ENCODE measurements around the gene COL4A6. TPM values are rescaled to one million over a fixed set of nuclear protein-coding genes. Genes with fewer than 3 reads are reported as not detected.

COL4A6 gene
- total and polyA plus RNA-seq, 8 donors: 1.2 to 17.5 (median 14.2) TPM

- intact Hi-C loops (cut with DNase I): no loop called here
- peak; percentile 65 for ATAC-seq
Observed at GRCh38 chrX:108235986-108236385, 202.2 kb downstream of the COL4A6 start.

GRCh38 chrX:108230574-108230973 lies 207.6 kb downstream of the COL4A6 start:
- no peaks in the 10 kb centered on the region for H3K27me3 ChIP-seq
- H3K4me1 ChIP-seq: no peaks in the 10 kb centered on the region
- intact Hi-C loops (cut with DNase I): no loop called here
- H3K36me3 ChIP-seq: no peaks in the 10 kb centered on the region
- no peak overlapping the region for H3K4me3 ChIP-seq
- DNase-seq (no peak), ATAC-seq (no peak)
- TF ChIP-seq, protein P1, sequence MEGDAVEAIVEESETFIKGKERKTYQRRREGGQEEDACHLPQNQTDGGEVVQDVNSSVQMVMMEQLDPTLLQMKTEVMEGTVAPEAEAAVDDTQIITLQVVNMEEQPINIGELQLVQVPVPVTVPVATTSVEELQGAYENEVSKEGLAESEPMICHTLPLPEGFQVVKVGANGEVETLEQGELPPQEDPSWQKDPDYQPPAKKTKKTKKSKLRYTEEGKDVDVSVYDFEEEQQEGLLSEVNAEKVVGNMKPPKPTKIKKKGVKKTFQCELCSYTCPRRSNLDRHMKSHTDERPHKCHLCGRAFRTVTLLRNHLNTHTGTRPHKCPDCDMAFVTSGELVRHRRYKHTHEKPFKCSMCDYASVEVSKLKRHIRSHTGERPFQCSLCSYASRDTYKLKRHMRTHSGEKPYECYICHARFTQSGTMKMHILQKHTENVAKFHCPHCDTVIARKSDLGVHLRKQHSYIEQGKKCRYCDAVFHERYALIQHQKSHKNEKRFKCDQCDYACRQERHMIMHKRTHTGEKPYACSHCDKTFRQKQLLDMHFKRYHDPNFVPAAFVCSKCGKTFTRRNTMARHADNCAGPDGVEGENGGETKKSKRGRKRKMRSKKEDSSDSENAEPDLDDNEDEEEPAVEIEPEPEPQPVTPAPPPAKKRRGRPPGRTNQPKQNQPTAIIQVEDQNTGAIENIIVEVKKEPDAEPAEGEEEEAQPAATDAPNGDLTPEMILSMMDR (IDR thresholded peaks at IDR 0.05): no peak
- no peak overlapping the region for H3K27ac ChIP-seq
- no peaks in the 10 kb centered on the region for H3K9me3 ChIP-seq

More at GRCh38 chrX:108235986-108236385, 202.2 kb downstream of the COL4A6 start:
- Histone ChIP-seq H3K27ac (no peak overlapping the region), H3K4me3 (no peak overlapping the region), H3K9me3 (no peaks in the 10 kb centered on the region), H3K4me1 (no peaks in the 10 kb centered on the region), H3K36me3 (no peaks in the 10 kb centered on the region), H3K27me3 (no peaks in the 10 kb centered on the region)
- TF ChIP-seq, protein P1 (IDR thresholded peaks at IDR 0.05): no peak
- peak in 1 of 4 donors; percentile 49 for DNase-seq

- peak in 1 of 4 donors; percentile 51 for DNase-seq
- no peak overlapping the region for H3K4me3 ChIP-seq
- H3K9me3 ChIP-seq: no peaks in the 10 kb centered on the region
- intact Hi-C loops (cut with DNase I): no loop called here
- H3K27me3 ChIP-seq: no peaks in the 10 kb centered on the region
- no peaks in the 10 kb centered on the region for H3K4me1 ChIP-seq
- TF ChIP-seq, protein P1 (IDR thresholded peaks at IDR 0.05): peak; percentile 23 to 40
- no peaks in the 10 kb centered on the region for H3K36me3 ChIP-seq
- H3K27ac ChIP-seq: no peak overlapping the region
- ATAC-seq: peak; percentile 74
Observed at GRCh38 chrX:108224727-108225621, 213.2 kb downstream of the COL4A6 start.

GRCh38 chrX:108224218-108224617 lies 214.0 kb downstream of the COL4A6 start:
- no peaks in the 10 kb centered on the region for H3K4me1 ChIP-seq
- H3K4me3 ChIP-seq: no peak overlapping the region
- no peaks in the 10 kb centered on the region for H3K36me3 ChIP-seq
- ATAC-seq (no peak), DNase-seq (no peak)
- H3K27me3 ChIP-seq: no peaks in the 10 kb centered on the region
- TF ChIP-seq, protein P1 (IDR thresholded peaks at IDR 0.05): no peak
- no peaks in the 10 kb centered on the region for H3K9me3 ChIP-seq
- intact Hi-C loops (cut with DNase I): no loop called here
- no peak overlapping the region for H3K27ac ChIP-seq

- TF ChIP-seq, protein P1 (IDR thresholded peaks at IDR 0.05): no peak
- no peak overlapping the region for H3K4me3 ChIP-seq
- peak in 2 of 4 donors; percentile 39 to 66 for DNase-seq
- H3K4me1 ChIP-seq: no peaks in the 10 kb centered on the region
- no peaks in the 10 kb centered on the region for H3K36me3 ChIP-seq
- no peak overlapping the region for H3K27ac ChIP-seq
- peak; percentile 14 for ATAC-seq
- intact Hi-C loops (cut with DNase I): no loop called here
- no peaks in the 10 kb centered on the region for H3K27me3 ChIP-seq
- H3K9me3 ChIP-seq: no peaks in the 10 kb centered on the region
Observed at GRCh38 chrX:108223585-108223984, 214.6 kb downstream of the COL4A6 start.

Measured in left lung (tissue), 10 donors.